ENCODE measurements around the gene EPN1.

EPN1 gene

DNA sequence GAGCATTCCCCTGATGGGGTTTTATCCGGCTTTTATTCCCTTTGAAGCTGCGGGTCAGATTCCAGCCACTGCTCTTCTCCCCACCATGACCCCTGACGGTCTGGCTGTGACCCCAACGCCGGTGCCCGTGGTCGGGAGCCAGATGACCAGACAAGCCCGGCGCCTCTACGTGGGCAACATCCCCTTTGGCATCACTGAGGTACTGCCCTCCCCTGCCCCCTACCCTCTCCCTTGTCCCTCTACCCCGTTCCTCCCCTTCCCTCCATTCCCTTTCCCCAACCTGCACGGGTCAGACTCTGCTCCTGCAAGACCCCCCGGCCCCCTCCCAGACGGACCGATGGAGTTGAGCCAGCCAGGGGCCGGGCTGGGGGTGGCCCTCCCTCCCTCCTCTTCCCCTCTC, 14.0 kb upstream of the EPN1 start:
- DNase-seq (ENCODE audit: low read depth): no peak

DNA sequence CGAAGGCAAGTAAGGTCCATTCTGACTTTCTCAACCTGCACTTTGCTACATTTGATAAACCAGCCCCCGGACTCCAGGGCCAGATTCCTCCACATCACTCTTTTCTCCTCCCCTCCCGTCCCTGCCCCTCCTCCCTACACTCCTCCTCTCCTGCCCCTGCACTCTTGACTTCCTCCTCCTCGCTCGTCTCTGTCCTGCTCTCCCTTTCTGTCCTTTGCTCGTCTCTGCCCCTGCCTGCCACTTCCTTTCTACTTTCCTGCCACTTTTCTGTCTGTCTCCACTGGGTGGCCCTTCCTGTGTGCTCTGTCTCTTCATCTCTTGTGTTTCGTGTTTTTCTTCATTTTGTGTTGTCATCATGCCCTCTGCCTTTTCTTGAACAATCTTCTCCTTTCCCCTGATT, 13.2 kb upstream of the EPN1 start:
- DNase-seq (ENCODE audit: low read depth): no peak

DNA sequence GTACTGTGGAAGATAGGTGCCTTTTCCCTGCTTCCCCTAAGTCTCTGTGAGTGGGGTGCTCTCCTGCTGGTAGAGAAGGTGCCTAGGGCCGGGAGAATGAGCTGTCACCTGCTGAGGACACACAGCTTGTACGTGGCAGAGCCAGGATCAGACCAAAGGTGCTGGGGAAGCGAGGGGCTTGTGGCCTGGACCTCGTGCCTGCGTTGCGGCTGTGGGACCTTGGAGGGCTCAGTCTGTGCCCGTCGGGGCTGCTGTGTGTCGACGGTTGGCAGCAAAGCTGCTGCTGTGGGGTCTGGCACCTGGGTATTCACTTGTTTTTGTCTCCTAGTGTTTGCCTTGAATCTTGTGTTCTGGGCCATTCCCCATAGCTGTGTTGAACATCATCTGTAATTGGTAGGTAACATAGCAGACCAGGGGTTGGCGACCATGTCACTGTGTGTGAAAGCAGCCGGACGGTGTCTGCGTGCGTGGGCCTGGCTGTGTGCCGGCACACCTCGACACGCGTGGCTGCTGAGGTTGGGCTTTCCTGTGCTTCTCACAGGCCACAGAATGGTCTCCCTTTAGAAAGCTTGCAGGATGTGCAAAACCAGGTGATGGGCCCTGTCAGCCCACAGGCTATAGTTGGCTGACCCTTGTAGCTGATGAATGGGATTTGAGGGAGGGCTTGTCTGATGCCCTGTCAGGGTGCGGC, 11.0 kb upstream of the EPN1 start:
- no peak for DNase-seq (ENCODE audit: low read depth)

DNA sequence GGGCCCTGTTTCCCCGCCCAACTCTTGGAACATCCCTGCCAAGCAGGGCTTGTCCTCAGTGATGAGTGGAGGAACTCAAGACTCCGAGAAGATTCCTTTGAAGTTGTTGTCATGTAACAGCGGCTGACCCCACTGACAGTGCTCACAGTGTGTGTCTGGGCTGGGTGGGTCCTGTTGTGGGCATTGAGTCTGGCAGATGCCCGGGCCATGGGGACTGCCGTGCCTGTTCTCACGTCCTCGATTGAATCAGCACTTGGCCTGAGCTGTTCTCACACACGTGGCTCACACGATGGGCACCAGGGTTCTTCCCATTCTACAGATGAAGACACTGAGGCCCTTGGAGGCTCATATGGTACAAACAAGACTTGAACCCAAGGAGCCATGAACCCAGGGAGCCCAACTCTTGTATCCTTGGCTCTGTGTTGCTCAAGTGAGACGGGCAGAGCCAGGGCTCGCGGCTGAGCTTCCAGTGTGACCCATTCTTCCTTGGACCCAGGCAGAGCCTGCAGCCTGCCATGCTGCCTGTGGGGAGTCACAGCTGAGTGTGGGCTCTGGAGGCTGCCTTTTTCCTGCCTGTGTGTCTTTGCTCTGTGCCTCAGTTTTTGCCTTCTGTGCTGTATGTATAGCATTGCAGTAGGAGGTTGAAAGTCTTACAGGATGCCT, 8.6 kb upstream of the EPN1 start:
- no peak for DNase-seq (ENCODE audit: low read depth)

DNA sequence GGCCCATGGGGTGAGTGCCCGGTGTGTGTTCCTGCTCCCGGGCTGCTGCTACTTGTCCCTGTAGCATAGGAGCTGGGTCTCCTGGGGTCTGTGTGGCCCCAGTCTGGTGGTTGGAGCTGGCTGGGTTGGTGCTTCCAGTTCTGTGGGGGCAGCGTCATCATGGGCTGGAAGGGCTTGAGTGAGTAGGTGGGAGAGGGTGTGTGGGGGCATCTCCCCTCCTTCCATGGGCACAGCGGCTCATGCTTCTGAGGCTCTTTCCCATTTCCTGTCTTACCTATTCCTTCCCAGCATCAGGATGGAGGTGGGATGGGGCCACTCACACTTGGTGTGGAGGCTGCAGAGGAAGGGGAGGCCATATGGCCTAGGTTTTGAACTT, 8.0 kb upstream of the EPN1 start:
- no peak for DNase-seq (ENCODE audit: low read depth)

DNA sequence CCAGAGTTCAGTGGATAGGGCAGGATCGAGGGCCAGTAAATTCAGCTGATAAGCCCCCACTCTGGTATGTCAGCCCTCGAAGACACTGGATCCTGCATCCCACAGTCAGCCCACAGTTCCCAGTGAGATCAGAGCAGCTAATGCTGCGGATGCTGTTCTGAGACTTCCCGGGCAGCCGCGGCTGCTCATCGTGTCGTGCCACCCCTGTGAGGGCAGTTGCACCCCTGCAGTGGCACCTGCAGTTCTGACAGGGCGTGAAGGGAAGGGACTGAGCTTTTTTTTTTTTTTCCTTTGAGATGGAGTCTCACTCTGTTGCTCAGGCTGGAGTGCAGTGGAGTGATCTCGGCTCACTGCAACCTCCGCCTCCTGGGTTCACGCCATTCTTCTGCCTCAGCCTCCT, 7.5 kb upstream of the EPN1 start:
- no peak for DNase-seq (ENCODE audit: low read depth)

DNA sequence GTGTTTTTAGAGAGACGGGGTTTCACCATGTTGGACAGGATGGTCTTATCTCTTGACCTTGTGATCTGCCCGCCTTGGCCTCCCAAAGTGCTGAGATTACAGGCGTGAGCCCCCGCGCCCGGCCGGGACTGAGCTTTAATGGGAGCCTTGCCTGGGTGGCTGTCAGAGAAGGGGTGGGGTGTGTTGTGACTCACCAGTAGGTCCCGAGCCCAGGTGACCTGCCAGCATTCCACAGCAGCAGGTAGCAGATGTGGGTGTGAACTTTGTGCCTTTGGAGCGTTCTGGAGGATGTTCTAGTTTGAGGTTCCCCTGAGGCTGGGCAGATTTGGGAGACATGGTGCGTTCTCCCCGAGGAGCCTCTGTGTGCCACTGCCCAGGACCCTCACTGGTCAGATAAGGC, 7.1 kb upstream of the EPN1 start:
- no peak for DNase-seq (ENCODE audit: low read depth)

DNA sequence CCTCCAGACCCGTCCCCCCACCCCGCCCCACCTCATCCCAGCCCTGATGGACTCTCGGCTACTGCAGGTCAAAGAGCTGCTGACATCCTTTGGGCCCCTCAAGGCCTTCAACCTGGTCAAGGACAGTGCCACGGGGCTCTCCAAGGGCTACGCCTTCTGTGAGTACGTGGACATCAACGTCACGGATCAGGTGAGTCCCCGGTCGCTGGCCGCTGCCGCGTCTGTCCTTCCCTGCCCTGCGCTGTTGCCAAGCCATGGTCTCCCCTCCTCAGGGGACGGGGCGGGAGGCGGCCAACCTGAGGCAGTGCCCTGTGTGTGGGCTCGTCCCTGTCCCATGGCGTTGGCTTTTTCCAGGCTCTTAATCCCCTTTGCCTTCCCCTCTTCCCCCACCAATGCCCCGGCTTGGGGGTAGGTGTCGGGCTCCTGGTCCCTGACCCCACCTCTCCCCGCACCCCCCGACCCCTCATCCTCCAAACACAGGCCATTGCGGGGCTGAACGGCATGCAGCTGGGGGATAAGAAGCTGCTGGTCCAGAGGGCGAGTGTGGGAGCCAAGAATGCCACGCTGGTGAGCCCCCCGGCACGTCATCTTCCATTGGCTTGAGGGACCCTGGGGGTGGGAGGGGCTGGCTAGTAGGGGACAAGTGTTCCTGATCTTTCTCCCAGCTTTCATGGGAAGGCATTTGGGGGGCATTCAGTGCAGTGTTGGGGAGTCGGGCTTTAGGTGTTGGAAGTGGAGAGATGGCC, 6.2 kb upstream of the EPN1 start:
- DNase-seq (ENCODE audit: low read depth): no peak

DNA sequence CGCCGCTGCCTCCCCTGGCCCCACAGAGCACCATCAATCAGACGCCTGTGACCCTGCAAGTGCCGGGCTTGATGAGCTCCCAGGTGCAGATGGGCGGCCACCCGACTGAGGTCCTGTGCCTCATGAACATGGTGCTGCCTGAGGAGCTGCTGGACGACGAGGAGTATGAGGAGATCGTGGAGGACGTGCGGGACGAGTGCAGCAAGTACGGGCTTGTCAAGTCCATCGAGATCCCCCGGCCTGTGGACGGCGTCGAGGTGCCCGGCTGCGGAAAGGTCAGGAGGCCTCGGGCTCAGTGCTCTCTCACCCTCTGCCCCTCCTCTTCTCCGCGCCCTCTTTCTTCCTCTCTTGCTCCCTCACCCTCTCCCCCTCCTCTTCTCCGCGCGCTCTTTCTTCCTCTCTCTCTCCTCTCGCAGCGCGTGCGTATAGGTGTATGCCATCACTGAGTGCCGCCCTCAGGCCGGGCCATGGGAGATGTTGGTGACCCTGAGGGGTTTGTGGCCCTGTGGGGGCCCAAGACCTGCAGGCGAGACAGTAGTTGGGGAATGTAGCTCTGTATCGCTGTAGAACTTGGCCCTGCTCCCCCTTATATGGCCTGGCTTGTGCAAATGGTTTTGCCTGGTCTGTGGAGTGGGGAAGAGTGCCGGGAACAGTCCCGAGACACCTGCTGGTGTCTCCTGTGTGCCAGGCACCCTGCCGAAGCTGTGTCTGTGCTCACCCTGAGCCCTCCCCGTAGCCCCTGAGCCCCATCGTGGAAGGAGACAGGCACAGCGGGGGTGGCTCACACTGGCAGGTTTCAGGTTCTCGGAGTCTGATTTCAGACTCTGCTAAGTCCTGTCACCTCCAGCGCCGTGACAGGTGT, 5.4 kb upstream of the EPN1 start:
- DNase-seq (ENCODE audit: low read depth): no peak

DNA sequence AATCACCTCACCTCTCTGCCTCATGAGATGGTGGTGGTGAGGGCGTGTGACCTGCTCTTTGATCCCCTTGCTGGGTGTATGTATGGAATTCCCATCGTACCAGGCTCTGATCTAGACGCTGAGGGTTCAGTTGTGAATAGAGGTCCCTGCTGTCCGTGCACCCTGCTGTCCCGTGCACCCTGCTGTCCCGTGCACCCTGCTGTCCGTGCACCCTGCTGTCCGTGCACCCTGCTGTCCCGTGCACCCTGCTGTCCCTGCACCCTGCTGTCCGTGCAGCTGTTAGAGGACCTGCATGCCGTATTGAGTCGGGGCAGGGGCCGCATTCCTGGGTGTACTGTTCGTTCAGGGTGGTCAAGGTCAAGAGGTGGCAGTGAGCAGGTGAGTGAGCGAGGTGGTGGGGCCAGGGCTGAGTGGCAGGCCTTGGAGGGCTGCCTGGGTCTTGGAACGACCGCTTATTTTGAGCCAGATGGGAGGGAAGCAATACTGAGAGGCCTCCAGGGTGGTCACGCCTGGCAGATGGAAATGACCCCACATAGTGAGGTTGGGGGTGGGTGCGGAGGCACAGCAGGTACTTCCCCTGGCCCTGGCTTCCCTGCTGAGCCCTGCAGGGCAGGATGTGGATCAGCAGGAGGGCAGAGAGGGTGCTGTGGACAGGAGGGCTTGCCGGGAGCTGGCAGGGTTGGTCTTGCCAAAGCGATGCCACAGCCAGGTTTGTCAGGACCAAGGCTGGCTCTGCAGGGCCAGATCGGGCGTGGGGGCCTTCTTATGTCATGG, 4.6 kb upstream of the EPN1 start:
- DNase-seq (ENCODE audit: low read depth): peak; percentile 19

DNA sequence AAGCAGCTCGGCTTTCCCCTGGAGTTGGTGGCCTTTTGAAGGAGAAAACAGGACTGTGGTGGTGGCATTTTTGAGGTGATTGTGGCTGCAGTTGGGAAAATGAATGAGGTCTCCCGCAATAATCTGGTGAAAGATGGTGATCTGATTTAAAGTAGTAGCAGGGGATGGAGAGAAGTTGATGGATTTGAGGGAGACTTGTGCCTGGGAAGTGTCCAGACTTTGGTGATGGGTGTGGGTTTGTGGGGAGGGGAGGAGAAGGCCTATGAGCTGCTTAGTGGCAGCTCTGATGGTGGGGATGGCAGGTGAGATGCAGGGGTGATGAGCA, 4.0 kb upstream of the EPN1 start:
- no peak for DNase-seq (ENCODE audit: low read depth)

DNA sequence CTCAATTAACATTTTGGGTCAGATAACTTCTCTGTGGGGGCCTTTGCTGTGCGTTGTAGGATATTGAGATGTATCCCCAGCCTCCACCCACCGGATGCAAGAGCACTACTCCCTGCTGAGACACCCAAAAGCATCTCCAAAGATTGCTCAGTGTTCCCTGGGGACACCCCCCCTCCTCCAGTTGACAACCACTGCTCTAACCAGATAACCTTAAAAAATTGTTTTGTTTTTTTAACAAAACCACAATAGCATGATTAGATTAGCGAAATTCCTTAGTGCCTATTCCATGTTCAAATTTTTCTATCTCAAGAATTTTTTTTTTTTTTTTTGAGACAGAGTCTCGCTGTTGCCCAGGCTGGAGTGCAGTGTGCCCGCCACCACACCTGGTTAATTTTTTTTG, 2.6 kb upstream of the EPN1 start:
- DNase-seq (ENCODE audit: low read depth): peak; percentile 37

DNA sequence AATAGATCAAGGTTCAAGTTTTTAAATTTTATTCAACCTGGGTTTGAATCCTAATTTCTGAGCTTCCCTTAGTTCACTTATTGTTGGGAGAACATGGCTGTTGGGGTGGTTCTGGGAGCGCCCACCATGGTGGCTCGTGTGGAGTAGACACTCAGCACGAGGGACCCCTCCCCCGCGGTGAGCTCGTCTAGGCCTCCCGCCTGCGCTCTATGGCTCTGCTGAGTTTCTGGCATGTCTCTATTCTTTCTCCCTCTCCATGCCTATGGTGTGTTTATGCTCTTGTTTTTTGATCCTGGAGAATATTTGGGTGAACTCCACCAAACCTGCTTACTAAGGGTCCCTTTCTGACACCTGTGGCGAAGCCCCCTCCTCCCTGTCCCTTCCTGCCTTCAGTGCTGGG, 1.6 kb upstream of the EPN1 start:
- DNase-seq (ENCODE audit: low read depth): no peak

DNA sequence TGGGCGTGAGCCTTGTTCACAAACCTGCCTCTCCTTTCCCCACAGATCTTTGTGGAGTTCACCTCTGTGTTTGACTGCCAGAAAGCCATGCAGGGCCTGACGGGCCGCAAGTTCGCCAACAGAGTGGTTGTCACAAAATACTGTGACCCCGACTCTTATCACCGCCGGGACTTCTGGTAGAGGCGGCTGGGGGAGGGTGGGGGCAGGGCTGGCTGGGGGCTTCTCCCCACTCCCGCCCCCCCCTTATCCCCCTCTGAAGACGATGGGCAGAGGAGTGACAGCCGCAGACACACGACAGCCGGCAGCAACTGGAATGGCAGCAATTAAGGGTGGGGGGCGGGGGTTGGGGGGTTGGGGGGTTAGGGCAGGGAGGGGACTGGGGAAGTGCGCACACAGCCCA, 1.1 kb upstream of the EPN1 start:
- no peak for DNase-seq (ENCODE audit: low read depth)

DNA sequence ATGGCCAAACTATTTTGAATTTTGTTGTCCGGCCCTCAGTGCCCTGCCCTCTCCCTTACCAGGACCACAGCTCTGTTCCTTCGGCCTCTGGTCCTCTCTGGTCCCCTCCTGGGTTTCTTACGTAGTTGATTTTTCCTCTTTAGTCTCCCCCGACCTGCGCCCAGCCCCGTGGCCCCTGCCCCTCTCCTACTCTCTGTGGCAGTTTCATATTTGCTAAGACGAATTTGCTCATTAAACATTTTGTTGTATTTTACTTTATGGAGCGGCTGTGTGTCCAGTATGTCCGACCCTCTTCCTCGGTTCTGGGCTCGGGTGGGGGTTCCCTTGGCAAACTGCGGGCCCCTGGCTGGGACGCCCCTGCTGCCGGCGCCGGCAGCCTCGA, 576 bp upstream of the EPN1 start:
- DNase-seq (ENCODE audit: low read depth): no peak

DNA sequence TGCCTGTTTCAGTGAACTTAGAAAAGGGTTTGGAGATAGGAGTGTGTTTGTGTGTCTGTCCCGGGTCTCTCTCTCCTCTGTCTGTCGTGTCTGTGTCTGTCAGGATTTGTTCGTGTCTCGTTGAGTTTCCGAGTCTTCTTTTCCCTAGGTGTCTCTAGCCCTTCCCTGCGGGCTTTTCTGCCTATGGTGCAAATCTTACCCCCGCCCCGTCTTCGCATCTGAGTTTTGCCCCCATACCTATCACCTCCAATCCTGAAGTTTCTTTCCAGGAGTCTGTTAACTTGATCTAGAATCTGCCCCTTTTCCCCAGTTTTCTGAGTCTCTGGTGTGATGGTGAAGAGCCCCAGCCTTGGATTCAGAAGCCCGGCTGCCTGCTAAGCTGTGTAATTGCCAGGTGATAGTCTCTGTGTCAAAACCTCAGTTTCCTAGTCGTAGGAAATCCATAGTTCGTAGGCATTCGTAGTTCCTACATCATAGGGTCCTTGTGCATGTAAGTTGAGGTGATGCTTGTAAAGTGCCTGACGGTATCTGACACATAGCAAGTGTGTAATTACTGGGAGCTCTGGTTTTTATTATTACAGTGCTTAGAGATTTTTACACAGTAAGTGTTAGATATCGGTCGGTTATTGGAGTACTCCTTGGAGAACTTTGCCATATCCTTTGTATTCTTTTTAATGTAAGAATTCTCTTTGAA, 782 bp downstream of the EPN1 start:
- DNase-seq (ENCODE audit: low read depth): peak; percentile 10

DNA sequence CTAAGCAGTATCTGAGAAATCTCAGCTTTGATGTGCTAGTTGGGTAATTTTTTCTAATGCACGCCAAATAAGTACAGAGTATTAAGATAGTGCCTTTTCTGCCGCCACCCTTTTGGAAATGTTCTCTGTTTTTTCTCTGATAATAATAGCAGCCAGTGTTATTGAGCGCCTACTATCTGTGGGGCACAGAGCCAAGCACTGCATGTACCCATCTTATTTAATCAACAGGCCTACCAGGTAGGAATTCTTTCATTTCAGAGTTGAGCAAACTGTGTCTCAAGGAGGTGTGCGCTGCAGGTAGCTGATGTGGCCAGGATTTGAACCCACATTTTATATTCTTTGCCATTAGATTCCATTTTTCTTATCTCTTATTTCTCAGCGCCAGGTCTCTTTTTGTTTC, 1.4 kb downstream of the EPN1 start:
- DNase-seq (ENCODE audit: low read depth): peak; percentile 17

DNA sequence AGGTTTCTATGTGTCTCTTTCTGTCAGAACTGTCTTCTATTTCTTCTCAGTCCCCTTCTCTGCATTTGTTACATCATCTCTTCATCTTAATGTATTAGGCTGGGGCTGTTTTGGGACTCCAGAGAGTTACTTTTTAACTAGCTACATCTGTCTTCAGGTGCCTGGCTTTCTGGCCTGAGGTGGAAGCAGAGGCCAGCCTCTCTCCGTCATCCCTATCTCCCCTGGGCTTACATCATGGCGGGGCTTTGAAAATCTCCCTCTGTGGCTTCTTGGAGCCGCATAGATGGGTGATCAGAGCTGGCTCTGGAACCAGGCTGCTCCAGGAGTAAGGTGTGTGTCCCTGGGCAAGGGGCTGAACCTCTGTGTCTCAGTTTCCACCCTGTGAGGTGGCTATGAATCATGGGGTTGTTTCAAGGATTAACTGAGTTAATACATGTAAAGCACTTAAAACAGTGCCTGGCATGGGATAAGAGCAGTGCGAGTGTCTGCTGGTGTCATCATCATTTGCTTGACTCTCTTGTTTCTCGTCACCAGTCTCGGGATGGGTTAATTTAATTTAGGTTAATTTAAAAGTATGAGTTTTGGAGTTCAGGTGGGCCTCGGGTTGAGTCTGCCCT, 2.0 kb downstream of the EPN1 start:
- DNase-seq (ENCODE audit: low read depth): peak; percentile 9

DNA sequence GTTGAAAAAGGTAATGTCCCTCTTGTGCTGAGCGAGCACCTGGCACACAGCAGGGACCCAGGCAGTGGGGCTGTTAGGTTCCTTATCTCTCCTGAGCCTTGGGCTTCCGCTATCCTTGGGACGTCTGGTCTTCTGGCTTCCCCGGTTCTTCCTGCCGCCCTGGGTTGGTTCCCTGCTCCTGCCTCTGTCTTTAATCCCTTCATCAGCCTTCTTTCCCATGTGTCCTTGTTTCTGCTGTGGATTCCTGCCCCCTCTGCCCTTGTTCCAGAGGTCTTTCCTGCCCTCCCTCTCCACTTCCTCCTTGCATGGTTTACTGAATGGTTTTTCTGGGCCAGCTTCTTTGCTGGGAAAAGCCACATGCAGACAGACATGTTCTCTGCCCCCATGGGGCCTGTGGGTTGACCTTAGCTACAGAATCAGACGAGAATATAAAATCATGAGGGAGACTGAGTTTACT, 2.6 kb downstream of the EPN1 start:
- DNase-seq (ENCODE audit: low read depth): no peak

DNA sequence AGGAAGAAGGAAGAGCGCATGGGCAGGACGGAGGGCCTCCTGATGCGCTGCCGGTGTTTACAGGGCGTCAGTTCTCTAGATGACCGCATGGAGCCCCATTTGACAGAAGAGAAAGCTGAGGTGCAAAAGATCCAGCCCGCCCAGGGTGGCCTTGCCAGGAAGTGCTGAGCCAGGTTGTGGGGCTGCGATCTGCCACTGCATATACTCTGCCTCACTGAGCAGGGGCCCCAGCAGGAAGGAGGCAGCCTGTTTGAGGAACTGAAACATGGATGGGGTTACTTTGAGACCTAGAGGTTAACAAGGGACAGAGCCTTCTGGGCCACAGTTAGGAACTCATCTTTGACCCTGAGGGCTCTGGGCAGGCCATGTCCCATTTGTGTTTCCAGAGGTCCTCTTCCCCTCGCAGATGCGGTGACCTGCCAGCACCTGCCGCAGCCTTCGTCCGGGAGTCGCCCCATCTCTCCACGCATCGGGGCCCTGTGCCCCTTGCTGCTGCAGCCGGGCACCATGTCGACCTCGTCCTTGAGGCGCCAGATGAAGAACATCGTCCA, 3.2 kb downstream of the EPN1 start:
- DNase-seq (ENCODE audit: low read depth): no peak

Data from iris pigment epithelial cell (primary cell).